Gastrocnemius medialis (tissue), 4 donors: ENCODE measurements around the gene TIGAR.

ENCODE experiments used
- POLR2A ChIP-seq, 2 donors: fragments of 450-650 bp; IDR thresholded peaks; one replicate each; pipeline ENCODE4 v1.6.1; 2017; ENCODE audit warnings: antibody characterized with exemption in 2 of 2, mild to moderate bottlenecking in 2 of 2, moderate library complexity in 2 of 2
- TF ChIP-seq, protein P1 (sequence below), 5 experiments: fragments of 450-650 bp in 3 of 5; fragments of 200-600 bp in 2 of 5; sonication (generic) in 2 of 5; IDR thresholded peaks in 4 of 5; conservative IDR thresholded peaks in 1 of 5; 1 replicate in 4 of 5; 2 replicates in 1 of 5; pipeline ENCODE4 v1.5.1; 2016 to 2019; ENCODE audit warnings: antibody characterized with exemption in 5 of 5, mild to moderate bottlenecking in 3 of 5, moderate library complexity in 3 of 5

- TF ChIP-seq POLR2A (IDR thresholded peaks at IDR 0.05): no peak
- TF ChIP-seq, protein P1, sequence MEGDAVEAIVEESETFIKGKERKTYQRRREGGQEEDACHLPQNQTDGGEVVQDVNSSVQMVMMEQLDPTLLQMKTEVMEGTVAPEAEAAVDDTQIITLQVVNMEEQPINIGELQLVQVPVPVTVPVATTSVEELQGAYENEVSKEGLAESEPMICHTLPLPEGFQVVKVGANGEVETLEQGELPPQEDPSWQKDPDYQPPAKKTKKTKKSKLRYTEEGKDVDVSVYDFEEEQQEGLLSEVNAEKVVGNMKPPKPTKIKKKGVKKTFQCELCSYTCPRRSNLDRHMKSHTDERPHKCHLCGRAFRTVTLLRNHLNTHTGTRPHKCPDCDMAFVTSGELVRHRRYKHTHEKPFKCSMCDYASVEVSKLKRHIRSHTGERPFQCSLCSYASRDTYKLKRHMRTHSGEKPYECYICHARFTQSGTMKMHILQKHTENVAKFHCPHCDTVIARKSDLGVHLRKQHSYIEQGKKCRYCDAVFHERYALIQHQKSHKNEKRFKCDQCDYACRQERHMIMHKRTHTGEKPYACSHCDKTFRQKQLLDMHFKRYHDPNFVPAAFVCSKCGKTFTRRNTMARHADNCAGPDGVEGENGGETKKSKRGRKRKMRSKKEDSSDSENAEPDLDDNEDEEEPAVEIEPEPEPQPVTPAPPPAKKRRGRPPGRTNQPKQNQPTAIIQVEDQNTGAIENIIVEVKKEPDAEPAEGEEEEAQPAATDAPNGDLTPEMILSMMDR (IDR thresholded peaks at IDR 0.05 in 4 of 5, conservative IDR thresholded peaks at IDR 0.05 in 1 of 5): no peak
Measured at GRCh38 chr12:4293299-4293965, 27.6 kb upstream of the TIGAR start.
